SKM-1 treated with dmso at 0.1 percent for 144 hours (cell line): ENCODE data around the gene SPATA20.

Experiments used
- DNase-seq: peaks from one replicate; lab custom pipeline; 2025; ENCODE audit not compliant: unreplicated experiment; lab: John Stamatoyannopoulos, UW

The SPATA20 gene

GRCh38 chr17:50557630-50558029 is 10.7 kb downstream of the SPATA20 start:
- no peak for DNase-seq

GRCh38 chr17:50558091-50558490 is 11.1 kb downstream of the SPATA20 start:
- DNase-seq = no peak

GRCh38 chr17:50558581-50558940 is 11.6 kb downstream of the SPATA20 start:
- no peak for DNase-seq

GRCh38 chr17:50558941-50559614 is 12.1 kb downstream of the SPATA20 start:
- no peak for DNase-seq

- no peak for DNase-seq
Observed at GRCh38 chr17:50559674-50560184, 12.8 kb downstream of the SPATA20 start.

- peak; percentile 57 for DNase-seq
Observed at GRCh38 chr17:50560185-50560824, 13.3 kb downstream of the SPATA20 start, which contains the start of gene CACNA1G. Gene CACNA1G (plus strand): TSS chr17:50560715. CDS start chr17:50561460, 745 bp downstream.

GRCh38 chr17:50560931-50561745 is 14.2 kb downstream of the SPATA20 start:
- no peak for DNase-seq

- no peak for DNase-seq
Observed at GRCh38 chr17:50561746-50562141, 14.8 kb downstream of the SPATA20 start.

- no peak for DNase-seq
Observed at GRCh38 chr17:50562242-50563091, 15.5 kb downstream of the SPATA20 start.

- no peak for DNase-seq
Observed at GRCh38 chr17:50563092-50563511, 16.1 kb downstream of the SPATA20 start.

- DNase-seq = no peak
Observed at GRCh38 chr17:50564916-50565315, 17.9 kb downstream of the SPATA20 start.

- DNase-seq = no peak
Observed at GRCh38 chr17:50565402-50566350, 18.7 kb downstream of the SPATA20 start.

- no peak for DNase-seq
Observed at GRCh38 chr17:50566886-50567285, 19.9 kb downstream of the SPATA20 start.

GRCh38 chr17:50568659-50569058 is 21.7 kb downstream of the SPATA20 start:
- no peak for DNase-seq

- no peak for DNase-seq
Observed at GRCh38 chr17:50569592-50569991, 22.6 kb downstream of the SPATA20 start.

GRCh38 chr17:50570032-50570431 is 23.1 kb downstream of the SPATA20 start:
- no peak for DNase-seq

GRCh38 chr17:50570528-50570927 is 23.6 kb downstream of the SPATA20 start:
- DNase-seq = no peak

- no peak for DNase-seq
Observed at GRCh38 chr17:50571681-50572080, 24.7 kb downstream of the SPATA20 start.

GRCh38 chr17:50572541-50572940 is 25.6 kb downstream of the SPATA20 start:
- DNase-seq = no peak
